ENCODE measurements around the gene EIF3L. TPM values are rescaled to one million over a fixed set of nuclear protein-coding genes. Genes with fewer than 3 reads are reported as not detected.

EIF3L gene
- total RNA-seq, 6 donors from 2014 or later = 130 to 418 (median 248) TPM

DNA sequence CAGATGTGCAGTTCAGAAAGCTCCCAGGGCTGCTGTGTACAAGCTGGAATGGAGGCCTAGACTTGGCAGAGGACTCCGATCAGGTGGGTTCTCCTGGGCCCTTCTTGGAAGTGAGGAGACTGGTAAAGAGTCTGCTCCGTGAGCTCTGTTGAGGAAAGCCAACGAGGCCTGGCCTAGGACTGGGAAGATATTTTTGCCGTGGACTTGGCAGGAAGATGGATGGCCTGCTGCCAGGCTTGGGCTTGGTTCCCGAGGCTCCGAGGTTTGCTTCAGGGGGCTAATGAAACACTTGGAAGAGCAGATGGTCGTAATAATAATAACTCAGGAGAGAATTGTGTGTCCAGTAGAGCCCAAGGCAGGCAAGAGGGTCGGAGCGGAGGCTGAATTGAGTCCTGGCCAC is 22.2 kb upstream of the EIF3L start:
- peaks cover 0 to 8% (median 2%) of the 10 kb centered on the region in 4 donors for H3K27me3 ChIP-seq
- H3K36me3 ChIP-seq = peaks cover 10 to 35% (median 27%) of the 10 kb centered on the region in 4 donors
- H3K4me1 ChIP-seq = peaks cover 3 to 14% (median 6%) of the 10 kb centered on the region in 4 donors
- TF ChIP-seq EP300 (IDR thresholded peaks at IDR 0.05) (no peak), POLR2AphosphoS5 (IDR thresholded peaks at IDR 0.05) (no peak), POLR2A (IDR thresholded peaks at IDR 0.05) (no peak)
- TF ChIP-seq, protein P1, sequence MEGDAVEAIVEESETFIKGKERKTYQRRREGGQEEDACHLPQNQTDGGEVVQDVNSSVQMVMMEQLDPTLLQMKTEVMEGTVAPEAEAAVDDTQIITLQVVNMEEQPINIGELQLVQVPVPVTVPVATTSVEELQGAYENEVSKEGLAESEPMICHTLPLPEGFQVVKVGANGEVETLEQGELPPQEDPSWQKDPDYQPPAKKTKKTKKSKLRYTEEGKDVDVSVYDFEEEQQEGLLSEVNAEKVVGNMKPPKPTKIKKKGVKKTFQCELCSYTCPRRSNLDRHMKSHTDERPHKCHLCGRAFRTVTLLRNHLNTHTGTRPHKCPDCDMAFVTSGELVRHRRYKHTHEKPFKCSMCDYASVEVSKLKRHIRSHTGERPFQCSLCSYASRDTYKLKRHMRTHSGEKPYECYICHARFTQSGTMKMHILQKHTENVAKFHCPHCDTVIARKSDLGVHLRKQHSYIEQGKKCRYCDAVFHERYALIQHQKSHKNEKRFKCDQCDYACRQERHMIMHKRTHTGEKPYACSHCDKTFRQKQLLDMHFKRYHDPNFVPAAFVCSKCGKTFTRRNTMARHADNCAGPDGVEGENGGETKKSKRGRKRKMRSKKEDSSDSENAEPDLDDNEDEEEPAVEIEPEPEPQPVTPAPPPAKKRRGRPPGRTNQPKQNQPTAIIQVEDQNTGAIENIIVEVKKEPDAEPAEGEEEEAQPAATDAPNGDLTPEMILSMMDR (IDR thresholded peaks at IDR 0.05) = no peak
- H3K9me3 ChIP-seq = no peaks in the 10 kb centered on the region
- no peak overlapping the region for H3K27ac ChIP-seq
- DNase-seq = no peak
- no peak for ATAC-seq (ENCODE audit: low FRiP score in 2 of 2)
- 48 to 59% methylated on average over 9 of the region's 9 CpGs for WGBS, 2 donors
- no peak overlapping the region for H3K4me3 ChIP-seq

DNA sequence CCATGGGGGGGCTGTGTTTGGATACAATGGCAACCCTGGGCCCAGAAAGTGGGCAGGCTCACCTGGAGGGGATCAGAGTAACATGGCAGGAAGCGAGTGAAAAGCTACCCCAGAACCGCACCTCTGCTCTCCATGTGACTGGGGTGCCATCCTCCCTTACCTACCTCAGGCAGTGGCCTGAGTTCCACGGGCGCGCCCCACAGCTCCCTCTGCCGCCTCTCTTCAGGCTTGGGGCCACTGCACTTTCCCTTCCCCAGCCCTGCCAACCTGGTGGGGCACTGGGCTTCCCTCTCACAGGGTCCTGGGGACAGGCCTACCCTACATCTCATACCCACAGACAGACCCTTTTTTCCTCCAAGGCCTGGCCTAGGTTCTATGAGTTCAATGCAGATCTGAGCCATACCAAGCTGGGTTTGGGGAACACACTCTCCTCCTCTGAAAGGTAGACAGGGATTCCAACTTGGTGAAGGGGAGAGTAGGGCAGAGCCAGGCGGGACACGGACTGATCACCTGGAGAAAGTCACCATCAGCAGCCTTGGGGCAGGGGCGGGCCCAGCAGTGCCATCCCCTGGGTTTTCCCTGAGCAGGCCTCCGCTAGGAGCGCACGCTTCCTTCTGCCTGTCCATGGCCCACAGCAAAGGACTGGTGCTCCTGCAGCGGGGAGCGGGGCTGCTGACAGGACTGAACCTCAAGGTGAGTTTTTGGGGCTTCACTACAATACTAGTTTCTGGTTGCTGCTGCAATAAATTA is 19.0 kb upstream of the EIF3L start:
- Histone ChIP-seq H3K27ac (no peak overlapping the region), H3K9me3 (no peaks in the 10 kb centered on the region), H3K4me3 (no peak overlapping the region), H3K4me1 (peaks cover 0 to 3% (median 2%) of the 10 kb centered on the region in 4 donors), H3K27me3 (no peaks in the 10 kb centered on the region), H3K36me3 (peaks cover 25 to 64% (median 47%) of the 10 kb centered on the region in 4 donors)
- 88 to 90% methylated on average over 10 to 14 of the region's 14 CpGs for WGBS, 2 donors
- no peak for TF ChIP-seq POLR2AphosphoS5 (IDR thresholded peaks at IDR 0.05)
- TF ChIP-seq, protein P1 (IDR thresholded peaks at IDR 0.05) = no peak
- no peak for TF ChIP-seq POLR2A (IDR thresholded peaks at IDR 0.05)
- TF ChIP-seq EP300 (IDR thresholded peaks at IDR 0.05) = no peak
- no peak for ATAC-seq (ENCODE audit: low FRiP score in 2 of 2)
- DNase-seq = no peak

DNA sequence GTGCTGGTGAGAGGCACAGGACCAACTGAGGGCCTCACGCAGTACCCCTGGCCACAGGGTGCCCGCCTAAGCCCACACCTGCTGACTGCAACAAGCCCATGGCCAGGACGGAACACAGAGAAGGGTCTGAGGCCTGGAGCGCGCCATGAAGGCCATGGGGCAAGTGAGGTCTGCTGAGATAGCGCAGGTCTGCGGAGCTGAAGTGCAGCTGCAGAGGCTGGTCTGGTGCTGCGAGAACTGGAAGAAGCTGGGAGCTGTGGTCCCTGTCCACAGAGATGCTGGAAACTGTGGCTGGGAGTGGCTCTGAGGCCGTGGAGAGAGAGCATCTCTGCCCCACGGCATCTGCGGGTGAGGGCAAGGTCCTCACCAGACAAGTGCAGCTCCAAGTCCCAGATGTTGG is 17.7 kb upstream of the EIF3L start:
- Histone ChIP-seq H3K27ac (no peak overlapping the region), H3K9me3 (no peaks in the 10 kb centered on the region), H3K4me1 (no peaks in the 10 kb centered on the region), H3K27me3 (no peaks in the 10 kb centered on the region), H3K36me3 (peaks cover 25 to 69% (median 47%) of the 10 kb centered on the region in 4 donors), H3K4me3 (no peak overlapping the region)
- TF ChIP-seq POLR2AphosphoS5 (IDR thresholded peaks at IDR 0.05) (no peak), EP300 (IDR thresholded peaks at IDR 0.05) (no peak), POLR2A (IDR thresholded peaks at IDR 0.05) (no peak)
- TF ChIP-seq, protein P1 (IDR thresholded peaks at IDR 0.05) = no peak
- DNase-seq (no peak), ATAC-seq (ENCODE audit: low FRiP score in 2 of 2) (no peak)
- WGBS, 2 donors = 98% methylated on average over 11 of the region's 11 CpGs

DNA sequence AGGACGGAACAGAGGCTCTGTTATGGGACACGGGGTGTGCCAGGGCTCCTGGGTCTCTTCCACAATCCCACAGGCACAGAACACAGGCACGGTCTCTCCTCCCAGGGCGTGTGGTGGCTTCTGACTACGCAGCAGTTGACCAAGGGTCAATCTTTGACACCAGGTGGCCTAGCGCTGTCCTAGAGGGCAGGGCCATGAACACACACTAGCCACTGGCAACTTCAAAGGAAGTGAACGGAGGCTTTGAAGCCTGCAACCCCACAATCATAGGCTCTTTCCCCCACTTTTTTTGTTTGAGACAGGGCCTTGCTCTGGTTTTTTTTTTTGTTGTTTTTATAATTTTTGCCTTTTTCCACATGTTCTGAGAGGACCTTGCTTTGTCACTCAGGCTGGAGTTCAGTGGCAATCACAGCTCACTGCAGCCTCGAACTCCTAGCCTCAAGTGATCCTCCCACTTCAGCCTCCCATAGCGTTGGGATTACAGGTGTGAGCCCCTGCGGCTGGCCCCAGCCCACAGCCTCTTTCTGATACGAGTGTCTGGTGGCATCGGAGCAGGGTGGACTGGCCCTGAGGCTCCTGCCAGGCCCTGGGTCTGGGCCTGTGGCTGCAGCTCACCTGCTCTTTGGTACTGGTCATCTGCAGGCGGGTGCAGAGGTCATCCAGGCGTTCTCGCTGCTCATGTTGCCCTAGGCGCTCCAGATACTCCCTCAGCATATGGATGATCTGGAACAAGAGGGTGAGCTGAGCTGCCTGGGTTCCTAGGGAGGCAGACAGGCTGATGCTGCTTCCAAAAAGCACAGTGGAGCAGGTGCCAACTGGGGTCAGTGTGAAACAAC is 17.0 kb upstream of the EIF3L start:
- Histone ChIP-seq H3K27ac (no peak overlapping the region), H3K27me3 (no peaks in the 10 kb centered on the region), H3K9me3 (no peaks in the 10 kb centered on the region), H3K4me1 (no peaks in the 10 kb centered on the region), H3K36me3 (peaks cover 25 to 77% (median 51%) of the 10 kb centered on the region in 4 donors), H3K4me3 (no peak overlapping the region)
- WGBS, 2 donors = 95 to 98% methylated on average over 14 to 16 of the region's 16 CpGs
- DNase-seq = no peak
- no peak for ATAC-seq (ENCODE audit: low FRiP score in 2 of 2)
- TF ChIP-seq POLR2AphosphoS5 (IDR thresholded peaks at IDR 0.05) (no peak), EP300 (IDR thresholded peaks at IDR 0.05) (no peak), POLR2A (IDR thresholded peaks at IDR 0.05) (no peak)
- TF ChIP-seq, protein P1 (IDR thresholded peaks at IDR 0.05) = no peak
